GM18870 (cell line): ENCODE data around the gene STRN.
"Not testable (repeated sequence)": the region's sequence is repeated elsewhere in the genome, so short reads cannot be mapped to it uniquely, and the experiment has no call there.

Experiments used
- ATAC-seq: cut with Tn5 transposase; IDR thresholded peaks from one replicate; pipeline ENCODE4 v1.9.1; 2021; ENCODE audit warnings: moderate library complexity; ENCODE audit not compliant: unreplicated experiment

STRN gene

GRCh38 chr2:36915627-36916026 lies 50.7 kb downstream of the STRN start:
- ATAC-seq, result no peak

GRCh38 chr2:36912695-36913094 lies 53.6 kb downstream of the STRN start:
- no peak for ATAC-seq

GRCh38 chr2:36911012-36911411 lies 55.3 kb downstream of the STRN start:
- ATAC-seq, result no peak

- ATAC-seq, result no peak
Observed at GRCh38 chr2:36906277-36906676, 60.1 kb downstream of the STRN start.

- no peak for ATAC-seq
Observed at GRCh38 chr2:36904636-36905035, 61.7 kb downstream of the STRN start.

- no peak for ATAC-seq
Observed at GRCh38 chr2:36902385-36903120, 63.8 kb downstream of the STRN start.

GRCh38 chr2:36892805-36893204 lies 73.5 kb downstream of the STRN start:
- no peak for ATAC-seq

- ATAC-seq, result no peak
Observed at GRCh38 chr2:36889795-36890194, 76.5 kb downstream of the STRN start.

GRCh38 chr2:36887095-36887494 lies 79.2 kb downstream of the STRN start:
- not testable (repeated sequence) for ATAC-seq

- ATAC-seq, result no peak
Observed at GRCh38 chr2:36886664-36887063, 79.7 kb downstream of the STRN start.

- no peak for ATAC-seq
Observed at GRCh38 chr2:36885605-36886004, 80.7 kb downstream of the STRN start.

GRCh38 chr2:36882532-36882931 lies 83.8 kb downstream of the STRN start:
- no peak for ATAC-seq

- ATAC-seq, result no peak
Observed at GRCh38 chr2:36881816-36882215, 84.5 kb downstream of the STRN start.

- no peak for ATAC-seq
Observed at GRCh38 chr2:36878429-36878828, 87.9 kb downstream of the STRN start.

GRCh38 chr2:36871068-36871707 lies 95.1 kb downstream of the STRN start:
- no peak for ATAC-seq

GRCh38 chr2:36869606-36870005 lies 96.7 kb downstream of the STRN start:
- ATAC-seq, result no peak

- ATAC-seq, result no peak
Observed at GRCh38 chr2:36861896-36862295, 104.4 kb downstream of the STRN start.

- peak; percentile 18 for ATAC-seq
Observed at GRCh38 chr2:36859366-36859792, 107.0 kb downstream of the STRN start.

- peak; percentile 72 for ATAC-seq
Observed at GRCh38 chr2:36858551-36859365, 107.6 kb downstream of the STRN start.

GRCh38 chr2:36857713-36858112 lies 108.6 kb downstream of the STRN start:
- ATAC-seq, result no peak

GRCh38 chr2:36855429-36855828 lies 110.9 kb downstream of the STRN start:
- no peak for ATAC-seq

GRCh38 chr2:36854241-36854640 lies 112.1 kb downstream of the STRN start:
- ATAC-seq, result no peak
